GM19455 (cell line): ENCODE data around the gene TAF7.
"Not testable (repeated sequence)": the region's sequence is repeated elsewhere in the genome, so short reads cannot be mapped to it uniquely, and the experiment has no call there.

Source experiments
- ATAC-seq: cut with Tn5 transposase; IDR thresholded peaks from one replicate; pipeline ENCODE4 v1.9.1; 2021; ENCODE audit not compliant: unreplicated experiment

Gene TAF7, protein sequence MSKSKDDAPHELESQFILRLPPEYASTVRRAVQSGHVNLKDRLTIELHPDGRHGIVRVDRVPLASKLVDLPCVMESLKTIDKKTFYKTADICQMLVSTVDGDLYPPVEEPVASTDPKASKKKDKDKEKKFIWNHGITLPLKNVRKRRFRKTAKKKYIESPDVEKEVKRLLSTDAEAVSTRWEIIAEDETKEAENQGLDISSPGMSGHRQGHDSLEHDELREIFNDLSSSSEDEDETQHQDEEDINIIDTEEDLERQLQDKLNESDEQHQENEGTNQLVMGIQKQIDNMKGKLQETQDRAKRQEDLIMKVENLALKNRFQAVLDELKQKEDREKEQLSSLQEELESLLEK

DNA sequence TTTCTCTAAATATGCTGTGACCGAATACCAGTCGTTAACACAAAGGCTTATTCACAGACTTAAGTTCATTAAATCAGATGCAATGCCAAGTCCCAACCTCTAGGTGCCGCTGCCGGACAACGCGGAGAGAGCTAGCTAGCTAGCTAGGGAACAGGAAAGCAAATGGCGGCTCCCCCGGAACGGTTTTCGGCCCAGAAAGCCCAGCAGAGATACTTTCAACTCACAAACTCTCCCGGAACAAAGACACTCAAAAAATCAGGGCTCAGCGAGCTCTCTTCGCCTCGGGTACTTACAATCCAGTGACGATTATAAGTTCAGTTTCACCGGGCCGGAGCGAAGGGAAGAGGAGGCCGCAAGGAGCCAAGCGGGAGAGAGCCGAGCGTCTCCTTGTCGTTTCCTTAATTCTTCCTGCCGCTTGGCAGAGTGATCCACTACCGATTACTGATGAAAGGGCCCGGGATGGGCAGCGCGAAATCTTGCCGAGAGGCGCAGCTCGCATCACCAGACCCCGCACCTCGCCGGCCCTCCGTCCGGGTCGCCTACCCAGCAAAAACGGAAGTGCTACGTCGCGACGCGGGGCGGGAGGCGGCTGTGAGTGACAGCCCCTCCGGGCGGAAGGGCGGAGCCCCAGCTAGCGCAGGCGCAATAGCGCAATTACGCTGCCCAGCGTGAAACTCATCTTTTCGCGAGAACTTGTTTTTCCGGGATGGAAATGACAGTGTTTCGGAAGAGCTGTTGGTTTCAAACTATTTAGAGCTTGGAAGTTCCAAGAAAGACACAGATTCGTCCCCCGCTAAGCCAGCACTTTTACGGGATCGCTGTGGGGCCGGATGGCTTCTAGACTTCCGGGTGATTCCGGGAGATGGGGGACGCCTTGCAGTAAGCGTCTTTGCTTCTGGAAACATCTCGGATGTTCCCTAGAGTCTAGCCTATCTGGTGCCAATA, at the start of gene TAF7:
Gene TAF7, minus strand, starts transcription at position 560 of the 945 bp plus-strand sequence. CDS start 740 bp downstream, outside the sequence.
- peak; percentile 94 for ATAC-seq

- no peak for ATAC-seq
Observed at GRCh38 chr5:141366016-141366896, 45.7 kb upstream of the TAF7 start.

DNA sequence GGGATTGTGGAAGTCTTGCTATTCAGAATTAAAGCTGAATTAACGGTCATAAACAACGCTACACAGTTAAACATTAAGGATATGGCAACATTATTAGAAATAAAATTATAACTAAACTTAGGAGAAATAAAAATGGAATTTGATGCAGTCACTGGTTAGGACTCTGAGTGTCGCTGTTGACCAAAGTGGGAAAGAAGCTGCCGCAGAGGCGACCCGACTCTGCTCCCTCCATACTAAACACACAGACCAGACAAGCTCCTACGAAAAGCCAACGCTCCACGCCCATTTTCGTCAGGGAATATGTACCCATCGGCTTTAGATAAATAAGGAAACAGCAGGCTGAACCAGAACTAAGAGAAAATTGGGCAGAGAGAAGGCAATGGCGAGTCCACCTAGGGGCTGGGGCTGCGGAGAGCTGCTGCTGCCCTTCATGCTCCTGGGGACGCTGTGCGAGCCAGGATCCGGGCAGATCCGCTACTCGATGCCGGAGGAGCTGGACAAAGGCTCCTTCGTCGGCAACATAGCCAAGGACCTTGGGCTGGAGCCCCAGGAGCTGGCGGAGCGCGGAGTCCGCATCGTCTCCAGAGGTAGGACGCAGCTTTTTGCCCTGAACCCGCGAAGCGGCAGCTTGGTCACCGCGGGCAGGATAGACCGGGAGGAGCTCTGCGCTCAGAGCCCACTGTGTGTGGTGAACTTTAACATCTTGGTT, 43.5 kb upstream of the TAF7 start, which contains the start of gene PCDHGA5:
Gene PCDHGA5, plus strand, starts transcription at position 211 of the 709 bp plus-strand sequence. Its CDS starts 169 bp downstream, at position 380.
- no peak for ATAC-seq

DNA sequence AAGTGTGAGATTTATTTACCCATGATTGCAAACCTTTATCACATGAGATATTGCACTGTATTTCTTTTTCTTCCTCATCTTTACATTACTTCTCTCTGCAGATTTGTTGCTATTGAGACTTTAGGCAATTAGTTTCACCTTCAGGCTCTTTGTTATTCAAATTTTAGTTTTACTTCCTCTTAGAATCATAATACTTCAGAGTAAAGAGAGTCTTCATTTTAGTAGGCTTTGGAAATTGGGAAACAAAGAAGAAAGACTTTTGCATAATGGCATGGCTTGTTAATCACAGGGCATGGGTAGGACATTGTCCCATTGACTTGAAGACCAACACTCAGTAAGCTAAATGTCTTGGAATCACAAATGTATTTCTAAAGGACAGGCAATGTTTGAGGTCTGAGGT, 42.1 kb upstream of the TAF7 start:
- no peak for ATAC-seq

- ATAC-seq, result no peak
Observed at GRCh38 chr5:141360685-141361084, 40.1 kb upstream of the TAF7 start.

- no peak for ATAC-seq
Observed at GRCh38 chr5:141359790-141360426, 39.3 kb upstream of the TAF7 start, which contains the start of gene PCDHGB2. PCDHGB2 (plus strand) TSS chr5:141359994; CDS start chr5:141360136, 142 bp downstream.

DNA sequence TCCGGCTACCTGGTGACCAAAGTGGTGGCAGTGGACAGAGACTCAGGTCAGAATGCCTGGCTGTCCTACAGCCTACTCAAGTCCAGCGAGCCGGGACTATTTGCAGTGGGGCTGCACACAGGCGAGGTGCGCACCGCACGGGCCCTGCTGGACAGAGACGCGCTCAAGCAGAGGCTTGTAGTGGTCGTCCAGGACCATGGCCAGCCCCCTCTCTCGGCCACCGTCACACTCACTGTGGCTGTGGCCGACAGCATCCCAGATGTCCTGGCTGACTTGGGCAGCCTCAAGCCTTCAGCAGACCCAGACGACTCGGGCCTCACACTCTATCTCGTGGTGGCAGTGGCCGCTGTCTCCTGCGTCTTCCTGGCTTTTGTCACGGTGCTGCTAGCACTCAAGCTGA, 36.4 kb upstream of the TAF7 start:
- no peak for ATAC-seq

DNA sequence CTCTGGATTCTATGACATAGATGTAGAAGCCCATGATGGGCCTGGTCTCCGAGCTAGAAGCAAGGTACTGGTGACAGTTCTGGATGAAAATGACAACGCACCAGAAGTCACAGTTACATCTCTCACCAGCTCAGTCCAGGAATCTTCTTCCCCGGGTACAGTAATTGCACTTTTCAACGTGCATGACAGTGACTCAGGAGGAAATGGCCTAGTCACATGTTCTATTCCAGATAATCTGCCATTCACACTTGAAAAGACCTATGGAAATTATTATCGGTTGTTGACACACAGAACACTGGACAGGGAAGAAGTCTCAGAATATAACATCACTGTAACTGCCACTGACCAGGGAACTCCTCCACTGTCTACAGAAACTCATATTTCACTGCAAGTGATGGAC, 35.5 kb upstream of the TAF7 start:
- no peak for ATAC-seq

DNA sequence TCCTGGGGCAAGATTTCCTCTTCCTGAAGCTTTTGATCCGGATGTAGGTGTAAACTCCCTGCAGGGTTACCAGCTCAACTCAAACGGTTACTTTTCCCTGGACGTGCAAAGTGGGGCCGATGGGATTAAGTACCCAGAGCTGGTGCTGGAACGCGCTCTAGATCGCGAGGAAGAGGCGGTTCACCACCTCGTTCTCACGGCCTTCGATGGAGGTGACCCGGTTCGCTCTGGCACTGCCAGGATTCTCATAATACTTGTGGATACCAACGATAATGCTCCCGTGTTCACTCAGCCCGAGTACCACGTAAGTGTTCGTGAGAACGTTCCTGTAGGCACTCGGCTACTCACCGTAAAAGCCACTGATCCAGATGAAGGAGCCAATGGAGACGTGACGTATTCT, 35.1 kb upstream of the TAF7 start:
- no peak for ATAC-seq

- no peak for ATAC-seq
Observed at GRCh38 chr5:141354900-141355469, 34.4 kb upstream of the TAF7 start, which contains the start of gene PCDHGA4. PCDHGA4 (plus strand) TSS chr5:141355021; CDS start chr5:141355108, 87 bp downstream.

GRCh38 chr5:141351591-141351990, 31.0 kb upstream of the TAF7 start:
- no peak for ATAC-seq

DNA sequence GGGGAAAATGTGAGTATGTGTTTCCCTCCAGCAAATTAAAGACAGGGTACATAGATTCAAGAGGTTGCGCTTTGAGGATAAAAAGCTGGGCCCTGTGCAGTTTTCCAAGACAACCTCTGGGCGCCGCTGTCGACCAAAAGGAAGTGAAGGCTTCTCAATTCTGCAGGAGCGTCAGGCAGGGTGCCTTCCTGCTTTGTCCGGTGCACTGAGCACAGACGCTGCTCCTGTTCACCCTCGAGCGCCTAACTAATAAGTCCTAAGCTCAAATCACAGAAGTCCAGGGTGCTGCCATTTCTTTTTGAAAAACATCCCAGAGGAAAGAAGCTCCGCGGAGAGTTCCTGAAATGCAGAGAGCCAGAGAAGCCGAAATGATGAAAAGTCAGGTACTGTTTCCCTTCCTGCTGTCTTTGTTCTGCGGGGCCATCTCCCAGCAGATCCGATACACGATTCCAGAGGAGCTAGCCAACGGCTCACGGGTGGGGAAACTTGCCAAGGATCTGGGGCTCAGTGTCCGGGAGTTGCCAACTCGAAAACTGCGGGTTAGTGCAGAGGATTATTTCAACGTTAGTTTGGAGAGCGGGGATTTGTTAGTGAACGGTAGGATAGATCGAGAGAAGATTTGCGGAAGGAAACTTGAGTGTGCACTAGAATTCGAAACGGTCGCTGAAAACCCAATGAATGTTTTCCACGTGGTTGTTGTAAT, 29.5 kb upstream of the TAF7 start, which contains the start of gene PCDHGB1:
Gene PCDHGB1, plus strand, starts transcription at position 183 of the 703 bp plus-strand sequence. Its CDS starts 162 bp downstream, at position 345.
- no peak for ATAC-seq

DNA sequence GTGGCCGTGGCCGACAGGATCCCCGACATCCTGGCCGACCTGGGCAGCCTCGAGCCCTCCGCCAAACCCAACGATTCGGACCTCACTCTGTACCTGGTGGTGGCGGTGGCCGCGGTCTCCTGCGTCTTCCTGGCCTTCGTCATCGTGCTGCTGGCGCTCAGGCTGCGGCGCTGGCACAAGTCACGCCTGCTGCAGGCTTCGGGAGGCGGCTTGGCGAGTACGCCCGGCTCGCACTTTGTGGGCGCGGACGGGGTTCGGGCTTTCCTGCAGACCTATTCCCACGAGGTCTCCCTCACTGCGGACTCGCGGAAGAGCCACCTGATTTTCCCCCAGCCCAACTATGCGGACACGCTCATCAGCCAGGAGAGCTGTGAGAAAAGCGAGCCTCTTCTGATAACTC, 25.4 kb upstream of the TAF7 start:
- ATAC-seq, result not testable (repeated sequence)

DNA sequence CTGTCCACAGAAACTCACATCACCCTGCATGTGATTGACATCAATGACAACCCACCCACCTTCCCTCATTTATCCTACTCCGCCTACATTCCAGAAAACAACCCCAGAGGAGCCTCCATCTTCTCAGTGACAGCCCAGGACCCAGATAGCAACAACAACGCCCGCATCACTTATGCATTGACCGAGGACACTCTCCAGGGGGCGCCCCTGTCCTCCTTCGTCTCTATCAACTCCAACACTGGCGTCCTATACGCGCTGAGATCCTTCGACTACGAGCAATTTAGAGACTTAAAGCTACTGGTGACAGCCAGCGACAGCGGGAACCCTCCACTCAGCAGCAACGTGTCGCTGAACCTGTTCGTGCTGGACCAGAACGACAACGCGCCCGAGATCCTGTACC, 24.7 kb upstream of the TAF7 start:
- ATAC-seq, result no peak

DNA sequence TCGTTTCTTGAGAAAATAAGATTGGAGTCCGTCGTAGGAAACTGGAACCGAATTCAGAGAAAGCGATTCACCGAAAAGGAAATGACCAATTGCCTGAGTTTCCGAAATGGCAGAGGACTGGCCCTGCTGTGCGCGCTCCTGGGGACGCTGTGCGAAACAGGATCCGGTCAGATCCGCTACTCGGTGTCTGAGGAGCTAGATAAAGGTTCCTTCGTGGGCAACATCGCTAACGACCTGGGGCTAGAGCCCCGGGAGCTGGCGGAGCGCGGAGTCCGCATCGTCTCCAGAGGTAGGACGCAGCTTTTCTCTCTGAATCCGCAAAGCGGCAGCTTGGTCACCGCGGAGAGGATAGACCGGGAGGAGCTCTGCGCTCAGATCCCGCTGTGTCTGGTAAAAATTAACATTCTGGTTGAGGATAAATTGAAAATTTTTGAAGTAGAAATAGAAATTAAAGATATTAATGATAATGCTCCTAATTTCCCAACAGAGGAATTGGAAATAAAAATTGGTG, 23.4 kb upstream of the TAF7 start:
- ATAC-seq, result no peak

DNA sequence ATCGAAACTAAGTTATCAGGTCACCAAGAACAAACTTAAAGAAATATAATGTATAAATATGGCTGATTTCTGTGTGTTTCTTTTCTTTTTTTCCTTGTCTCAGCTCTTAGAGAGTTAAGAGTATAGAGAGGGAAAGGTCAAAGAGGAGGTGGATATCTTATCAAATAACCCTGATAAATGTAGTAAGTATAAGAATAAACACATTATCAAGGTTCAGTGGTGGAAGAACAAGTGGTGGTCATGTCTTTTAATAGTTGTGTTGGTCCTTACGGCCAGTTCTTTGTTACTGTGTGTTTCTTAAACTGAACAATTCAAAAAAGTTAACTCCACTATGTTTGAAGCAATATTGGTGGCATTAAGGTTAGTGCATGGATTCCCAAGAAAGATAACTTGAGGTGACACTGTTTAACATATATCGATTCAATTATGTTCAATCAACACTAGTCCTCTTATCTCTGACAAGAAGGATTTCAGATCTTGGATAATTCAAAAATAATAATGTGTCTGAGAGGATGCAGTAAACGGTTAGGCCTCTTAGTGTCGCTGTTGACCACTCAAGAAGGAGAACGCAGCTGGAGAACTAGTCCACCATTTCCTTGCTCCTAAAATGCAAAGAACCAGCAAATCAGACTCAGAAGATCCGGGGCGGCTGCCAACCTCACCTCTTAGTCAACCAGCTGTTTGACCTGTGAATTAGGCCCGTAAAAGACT, 22.8 kb upstream of the TAF7 start, which contains the start of gene PCDHGA3:
Gene PCDHGA3, plus strand, starts transcription at position 588 of the 711 bp plus-strand sequence. CDS start 205 bp downstream, outside the sequence.
- ATAC-seq, result no peak

DNA sequence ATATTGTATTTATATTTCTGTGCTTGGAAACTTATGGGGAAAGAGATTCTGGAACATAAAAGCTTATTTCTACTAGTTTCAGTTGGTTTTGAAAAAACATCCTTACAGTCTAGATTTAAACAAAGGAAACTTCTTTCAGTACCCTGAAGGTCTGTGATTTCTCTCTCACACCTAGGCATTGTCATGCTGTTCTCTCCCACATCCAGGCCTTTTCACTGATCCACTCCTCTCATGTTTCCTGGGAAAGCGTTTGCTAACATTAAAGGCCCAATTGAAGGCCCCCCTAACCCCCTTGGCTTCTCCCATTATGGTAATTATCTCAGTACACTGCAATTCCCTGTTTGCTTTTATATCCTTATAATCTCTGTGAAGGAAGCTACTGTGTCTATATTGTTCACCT, 22.2 kb upstream of the TAF7 start:
- ATAC-seq, result no peak
